ENCODE measurements around the gene RDH13.
"Not testable (repeated sequence)": the region's sequence is repeated elsewhere in the genome, so short reads cannot be mapped to it uniquely, and the experiment has no call there.

Gene RDH13

DNA sequence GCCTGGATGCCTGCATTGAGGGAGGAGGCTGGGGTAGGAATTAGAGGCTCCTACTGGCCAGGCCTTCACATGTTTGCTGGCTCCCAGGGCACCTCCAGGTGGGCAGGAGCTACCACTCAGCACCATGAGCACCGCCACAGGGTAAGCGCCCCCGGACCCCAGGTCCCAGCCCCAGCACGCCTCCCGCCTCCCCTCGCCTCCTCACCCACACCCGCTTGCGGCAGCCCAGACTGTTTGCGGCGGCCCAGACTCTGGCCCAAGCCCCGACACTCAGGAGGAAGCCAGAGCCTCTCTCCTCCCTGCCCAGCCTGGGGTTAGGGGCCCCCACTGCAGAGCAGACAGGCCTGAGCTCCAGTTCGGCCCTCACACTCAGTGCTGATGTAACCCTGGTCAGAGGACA is 13.4 kb upstream of the RDH13 start:
- DNase-seq (ENCODE audit: low read depth): no peak

DNA sequence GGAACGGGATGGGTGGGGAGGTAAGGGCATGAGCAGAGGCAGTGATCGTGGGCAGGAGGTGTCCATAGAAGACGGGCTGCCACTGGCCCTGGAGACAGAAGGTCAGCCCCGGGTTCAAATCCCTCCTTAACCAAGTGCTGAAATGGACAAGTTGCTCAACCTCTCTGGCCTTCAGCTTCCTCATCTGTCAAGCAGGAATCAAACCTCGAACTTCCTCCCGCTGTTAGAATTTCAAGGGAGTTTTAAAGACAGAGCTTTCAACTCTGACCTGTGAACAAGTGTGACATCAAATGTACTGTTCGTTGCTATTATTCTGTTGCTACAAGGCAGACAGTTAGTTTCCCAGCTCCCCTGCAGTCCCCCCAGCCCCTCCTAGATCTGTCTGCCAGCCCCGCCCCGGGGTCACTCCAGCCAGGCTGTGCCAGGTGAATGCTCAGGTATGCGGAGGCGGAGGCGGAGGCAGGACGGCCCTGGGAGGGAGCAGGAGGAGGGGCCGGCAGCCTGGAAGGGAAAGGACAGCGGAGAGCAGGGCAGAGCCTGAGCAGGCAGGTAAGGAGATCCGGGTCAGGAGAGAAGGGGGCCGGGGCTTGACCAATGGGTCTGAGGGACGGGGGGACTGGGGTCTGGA is 12.5 kb upstream of the RDH13 start, which contains the start of gene EPS8L1:
EPS8L1 (plus strand) TSS at position 499 of the 628 bp plus-strand sequence. CDS start 576 bp downstream, outside the sequence.
- DNase-seq (ENCODE audit: low read depth): no peak

DNA sequence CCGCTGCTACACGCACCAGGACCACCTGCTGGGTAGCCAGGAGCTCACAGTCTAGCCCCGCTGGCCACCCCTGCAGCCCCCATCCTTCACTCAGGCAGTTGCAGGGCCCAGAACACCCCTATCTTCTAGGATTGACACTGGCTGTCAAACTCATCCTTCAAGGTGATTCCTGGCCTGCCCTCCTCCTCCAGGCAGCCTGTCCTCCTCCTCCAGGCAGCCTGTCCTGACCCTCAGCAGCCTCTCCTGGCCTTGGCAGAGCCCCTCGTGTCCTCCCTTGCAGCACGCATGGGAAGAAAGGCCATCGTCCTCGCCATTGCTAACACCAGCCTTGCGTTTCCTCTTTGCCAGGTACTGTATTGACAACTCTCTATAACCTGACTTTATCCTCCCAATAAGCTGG is 9.0 kb upstream of the RDH13 start:
- no peak for DNase-seq (ENCODE audit: low read depth)

DNA sequence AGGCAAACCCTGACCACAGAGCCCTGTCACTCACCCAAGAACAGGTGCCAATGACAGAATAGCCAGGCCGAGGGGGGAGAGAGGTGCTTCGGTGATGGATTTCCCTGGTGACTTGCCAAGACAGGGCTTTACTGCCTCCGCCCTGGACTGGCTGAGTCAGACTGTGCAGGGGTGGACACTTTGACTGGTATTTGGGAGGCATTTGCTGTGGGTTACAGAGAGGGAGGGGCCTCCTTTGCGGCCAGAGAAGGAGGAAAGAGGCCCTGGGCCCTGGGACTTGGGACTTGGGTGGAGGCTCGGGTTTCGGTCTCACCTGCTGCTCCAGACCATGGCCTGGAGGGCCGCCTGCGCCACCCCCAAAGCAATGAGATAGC is 8.2 kb upstream of the RDH13 start:
- DNase-seq (ENCODE audit: low read depth): peak; percentile 64

DNA sequence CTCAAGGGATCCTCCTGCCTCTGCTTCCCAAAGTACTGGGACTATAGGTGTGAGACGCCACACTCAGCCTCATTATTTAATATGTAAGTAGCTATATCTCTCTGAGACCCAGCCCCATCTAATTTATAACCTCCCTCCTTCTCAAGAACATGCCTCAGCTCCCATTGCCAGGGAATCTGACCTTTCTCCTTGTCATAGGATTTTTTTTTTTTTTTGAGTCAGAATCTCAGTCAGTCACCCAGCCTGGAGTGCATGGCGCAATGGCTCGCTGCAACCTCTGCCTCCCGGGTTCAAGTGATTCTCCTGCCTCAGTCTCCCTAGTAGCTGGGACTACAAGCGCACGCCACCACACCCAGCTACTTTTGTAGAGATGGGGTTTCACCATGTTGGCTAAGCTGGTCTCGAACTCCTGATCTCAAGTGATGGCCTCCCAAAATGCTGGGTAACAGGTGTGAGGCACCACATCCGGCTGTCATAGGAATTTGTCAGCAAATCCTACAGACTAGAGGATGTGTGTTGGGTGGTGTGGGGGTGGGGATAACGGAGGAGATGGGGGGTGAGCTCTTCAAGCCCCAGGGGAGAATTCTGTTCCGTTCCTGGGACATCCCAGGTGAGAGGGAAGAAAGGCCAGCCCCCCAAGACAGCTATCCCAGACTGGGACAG is 7.6 kb upstream of the RDH13 start:
- DNase-seq (ENCODE audit: low read depth): no peak

DNA sequence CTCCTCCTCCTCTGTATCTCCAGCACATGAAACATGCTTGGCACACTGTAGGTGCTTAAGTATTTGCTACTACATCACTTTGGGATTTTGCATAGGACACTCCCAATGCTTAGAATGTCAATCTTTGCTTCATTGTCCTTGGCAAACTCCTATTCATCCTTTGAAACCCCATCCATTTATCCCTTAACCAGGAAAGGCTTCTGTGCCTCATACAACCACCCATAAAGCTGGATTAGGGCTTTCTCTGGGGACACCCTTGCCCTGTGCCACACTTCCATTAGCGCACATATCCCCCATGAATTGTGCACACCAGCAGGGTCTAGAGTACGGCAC is 6.9 kb upstream of the RDH13 start:
- no peak for DNase-seq (ENCODE audit: low read depth)

DNA sequence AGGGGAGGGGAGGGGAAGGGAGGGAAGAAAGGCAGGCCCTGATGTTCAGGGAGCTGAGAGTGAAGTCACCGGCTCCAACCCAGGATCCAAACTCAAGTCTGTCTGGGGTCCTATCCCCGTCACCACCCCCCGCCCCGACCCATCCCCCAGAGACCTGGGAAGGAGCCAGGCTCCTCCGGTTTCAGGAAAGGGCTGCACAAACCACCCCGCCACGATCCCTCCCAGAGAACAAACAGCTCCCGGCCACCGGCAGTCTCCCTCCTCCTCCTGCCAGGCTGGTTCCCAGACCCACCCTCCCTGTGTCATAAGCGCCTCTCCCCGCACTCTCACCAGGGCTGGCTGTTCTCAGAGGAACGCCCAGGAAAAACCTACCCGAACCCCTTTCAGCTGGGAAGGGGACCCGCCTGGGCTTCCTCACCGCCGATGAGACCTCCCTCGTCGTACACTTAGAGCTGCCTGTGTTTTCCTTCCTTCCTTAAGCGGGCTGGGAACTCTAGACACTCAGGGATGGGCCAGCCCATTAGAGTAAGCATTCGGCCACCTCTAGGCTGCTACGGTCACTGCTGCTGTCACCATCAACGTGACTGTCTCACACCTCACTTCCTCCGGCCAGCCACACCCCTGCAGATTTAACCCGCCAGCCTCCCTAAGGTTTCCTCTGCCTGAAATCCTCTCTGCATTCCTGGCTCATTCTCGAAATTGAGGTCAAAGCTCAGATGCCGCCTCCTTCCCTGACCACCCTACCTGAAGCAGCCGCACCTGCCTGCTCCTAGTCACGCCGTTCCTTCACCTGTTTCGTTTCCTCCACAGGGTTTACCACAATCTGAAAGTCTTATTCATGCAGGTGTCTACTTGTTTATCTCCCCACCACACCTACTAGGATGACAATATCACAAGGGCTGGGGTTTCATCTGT is 6.3 kb upstream of the RDH13 start:
- no peak for DNase-seq (ENCODE audit: low read depth)

DNA sequence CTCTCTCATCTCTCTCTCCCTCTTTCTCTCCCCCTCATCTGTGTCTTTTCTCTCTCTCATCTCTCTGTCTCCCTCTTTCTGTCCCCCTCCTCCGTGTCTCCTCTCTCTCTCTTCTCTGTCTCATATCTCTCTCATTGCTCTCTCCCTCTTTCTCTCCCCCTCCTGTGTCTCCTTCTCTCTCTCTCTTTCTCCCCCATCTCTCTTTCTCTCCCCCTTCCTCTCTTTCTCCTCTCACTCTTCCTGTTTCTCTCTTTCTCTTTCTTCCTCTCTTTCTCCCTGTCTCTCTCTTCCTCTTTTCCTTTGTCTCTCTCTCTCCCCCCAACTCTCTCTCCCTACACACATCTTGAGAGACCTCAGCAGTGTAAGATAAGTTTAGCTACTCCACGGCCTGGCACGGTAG is 4.9 kb upstream of the RDH13 start:
- no peak for DNase-seq (ENCODE audit: low read depth)

DNA sequence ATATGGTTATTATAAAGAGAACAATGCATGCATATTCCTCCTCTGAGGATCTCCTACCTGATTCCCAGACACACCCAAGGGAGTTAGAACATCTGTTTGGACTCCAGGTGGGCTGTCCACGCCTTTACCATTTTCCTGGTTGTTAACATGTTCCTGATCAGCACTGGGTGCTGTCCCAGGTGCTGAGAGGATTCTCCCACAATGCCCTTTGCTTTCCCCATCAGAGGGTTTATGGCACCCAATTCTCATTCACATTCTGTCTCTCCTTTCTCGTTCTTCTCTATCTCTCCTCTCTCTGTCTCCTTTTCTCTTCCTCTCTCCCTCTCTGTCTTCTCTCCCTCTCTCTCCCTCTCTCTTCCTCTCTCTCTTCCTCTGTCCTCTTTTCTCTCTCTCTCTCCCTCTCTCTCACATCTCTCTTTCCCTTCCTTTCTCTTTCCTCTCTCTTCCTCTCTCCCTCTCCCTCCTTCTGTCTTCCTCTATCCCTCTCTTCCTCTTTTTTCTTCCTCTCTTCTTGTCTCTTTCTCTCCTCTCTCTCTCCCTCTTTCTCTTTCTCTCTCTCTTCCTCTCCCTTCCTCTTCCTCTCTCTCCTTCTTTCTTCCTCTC is 3.3 kb upstream of the RDH13 start:
- no peak for DNase-seq (ENCODE audit: low read depth)

DNA sequence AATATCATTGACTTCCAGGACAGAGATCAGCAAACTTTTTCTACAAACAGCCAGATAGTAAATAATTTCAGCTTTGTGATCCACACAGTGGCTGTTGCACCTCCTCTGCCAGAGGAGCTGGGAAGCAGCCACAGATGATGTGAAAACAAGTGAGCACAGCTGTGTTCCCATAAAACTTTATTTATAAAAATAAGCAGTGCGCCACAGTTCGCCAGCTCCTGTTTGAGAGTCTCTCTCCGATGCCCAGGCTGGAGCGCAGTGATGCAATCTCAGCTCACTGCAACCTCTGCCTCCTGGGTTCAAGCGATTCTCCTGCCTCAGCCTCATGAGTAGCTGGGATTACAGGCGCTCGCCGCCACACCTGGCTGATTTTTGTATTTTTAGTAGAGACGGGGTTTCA is 2.6 kb upstream of the RDH13 start:
- not testable (repeated sequence) for DNase-seq (ENCODE audit: low read depth)

DNA sequence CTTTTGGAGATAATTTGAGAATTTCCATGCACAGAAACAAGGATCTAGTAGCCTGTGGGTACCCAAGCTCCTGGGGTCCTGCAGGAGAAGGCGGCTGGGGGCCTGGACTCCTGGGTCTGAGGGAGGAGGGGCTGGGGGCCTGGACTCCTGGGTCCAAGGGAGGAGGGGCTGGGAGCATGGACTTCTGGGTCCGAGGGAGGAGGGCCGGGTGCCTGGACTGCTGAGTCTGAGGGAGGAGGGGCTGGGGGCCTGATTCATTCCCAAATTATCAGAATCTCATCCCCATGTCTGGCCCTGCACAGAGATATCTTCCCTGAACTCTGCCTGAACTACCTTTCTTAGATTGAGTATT is 520 bp upstream of the RDH13 start:
- no peak for DNase-seq (ENCODE audit: low read depth)

DNA sequence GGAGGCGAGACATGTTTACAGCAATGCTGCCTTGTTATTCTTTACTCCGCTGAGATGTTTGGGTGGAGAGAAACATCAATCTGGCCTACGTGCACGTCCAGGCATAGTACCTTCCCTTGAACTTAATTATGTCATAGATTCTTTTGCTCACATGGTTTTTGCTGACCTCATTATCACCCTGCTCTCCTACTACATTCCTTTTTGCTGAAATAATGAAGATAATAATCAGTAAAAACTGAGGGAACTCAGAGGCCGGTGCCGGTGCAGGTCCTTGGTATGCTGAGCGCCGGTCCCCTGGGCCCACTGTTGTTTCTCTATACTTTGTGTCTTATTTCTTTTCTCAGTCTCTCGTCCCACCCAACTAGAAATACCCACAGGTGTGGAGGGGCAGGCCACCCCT is 2.7 kb downstream of the RDH13 start:
- DNase-seq (ENCODE audit: low read depth): not testable (repeated sequence)

DNA sequence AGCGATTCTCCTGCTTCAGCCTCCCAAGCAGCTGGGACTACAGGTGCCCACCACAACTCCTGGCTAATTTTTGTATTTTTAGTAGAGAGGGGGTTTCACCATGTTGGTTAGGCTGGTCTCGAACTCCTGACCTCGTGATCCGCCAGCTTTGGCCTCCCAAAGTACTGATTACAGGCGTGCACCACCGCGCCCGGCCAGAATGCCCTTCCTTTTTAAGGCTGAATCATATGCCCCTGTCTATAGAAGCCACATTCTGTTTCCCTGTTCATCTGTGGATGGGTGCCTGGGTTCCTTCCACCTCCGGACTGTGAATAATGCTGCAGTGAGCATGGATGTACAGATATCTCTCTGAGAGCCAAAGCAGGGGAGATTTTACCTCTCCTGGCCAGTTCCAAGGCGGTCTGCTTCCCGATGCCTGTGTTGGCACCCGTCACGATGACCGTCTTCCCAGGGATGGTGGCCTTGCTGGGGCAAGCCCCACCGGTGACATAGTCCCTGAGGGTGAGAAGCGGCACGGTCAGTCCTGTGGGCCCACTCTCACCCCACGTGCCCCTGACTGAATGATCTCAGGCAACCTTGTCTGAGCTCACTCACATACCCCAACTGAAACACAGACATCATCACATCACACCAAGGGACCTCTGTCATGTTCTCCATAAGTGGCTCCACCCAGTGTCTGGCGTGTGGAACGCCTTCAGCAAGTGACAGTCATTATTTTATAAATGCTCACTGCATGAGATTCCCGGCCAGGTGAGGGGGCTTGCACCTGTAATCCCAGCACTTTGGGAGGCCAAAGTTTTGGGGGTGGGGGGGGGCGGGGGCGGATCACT is 4.0 kb downstream of the RDH13 start:
- DNase-seq (ENCODE audit: low read depth): no peak

DNA sequence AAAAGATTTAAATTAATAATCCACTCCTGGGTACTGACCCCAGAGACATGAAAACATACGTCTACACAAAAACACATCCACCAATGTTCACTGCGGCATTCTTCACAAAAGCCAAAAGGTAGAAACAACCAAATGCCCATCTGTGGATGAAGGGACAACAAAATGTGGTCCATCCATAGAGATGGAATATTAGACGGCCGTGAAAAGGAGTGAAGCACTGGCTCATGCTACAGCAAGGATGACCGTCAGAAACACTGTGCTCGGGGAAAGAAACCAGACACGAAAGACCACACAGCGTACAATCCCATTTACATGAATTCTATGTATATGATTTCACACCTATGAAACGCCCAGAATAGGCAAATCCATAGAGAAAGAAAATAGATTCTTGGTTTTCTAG is 6.1 kb downstream of the RDH13 start:
- no peak for DNase-seq (ENCODE audit: low read depth)

DNA sequence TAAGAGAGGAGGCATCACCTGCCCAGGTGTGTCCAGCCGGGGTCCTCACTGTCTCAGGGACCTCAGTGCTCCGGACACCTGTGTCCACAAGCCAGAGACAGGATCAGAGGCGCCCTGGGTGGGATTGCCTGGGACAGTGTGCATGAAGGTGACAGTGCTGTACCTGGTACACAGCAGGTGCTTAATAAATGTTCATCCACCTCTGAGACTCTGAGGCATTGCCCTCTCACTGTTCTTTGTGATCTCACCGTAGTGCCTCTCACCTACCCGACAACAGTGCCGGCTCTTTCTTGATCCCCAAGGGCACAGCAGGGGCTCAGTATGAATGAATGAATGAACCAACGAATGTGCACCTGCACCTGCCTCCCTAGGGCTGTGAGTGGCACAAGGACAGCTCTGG is 9.2 kb downstream of the RDH13 start:
- DNase-seq (ENCODE audit: low read depth): no peak

DNA sequence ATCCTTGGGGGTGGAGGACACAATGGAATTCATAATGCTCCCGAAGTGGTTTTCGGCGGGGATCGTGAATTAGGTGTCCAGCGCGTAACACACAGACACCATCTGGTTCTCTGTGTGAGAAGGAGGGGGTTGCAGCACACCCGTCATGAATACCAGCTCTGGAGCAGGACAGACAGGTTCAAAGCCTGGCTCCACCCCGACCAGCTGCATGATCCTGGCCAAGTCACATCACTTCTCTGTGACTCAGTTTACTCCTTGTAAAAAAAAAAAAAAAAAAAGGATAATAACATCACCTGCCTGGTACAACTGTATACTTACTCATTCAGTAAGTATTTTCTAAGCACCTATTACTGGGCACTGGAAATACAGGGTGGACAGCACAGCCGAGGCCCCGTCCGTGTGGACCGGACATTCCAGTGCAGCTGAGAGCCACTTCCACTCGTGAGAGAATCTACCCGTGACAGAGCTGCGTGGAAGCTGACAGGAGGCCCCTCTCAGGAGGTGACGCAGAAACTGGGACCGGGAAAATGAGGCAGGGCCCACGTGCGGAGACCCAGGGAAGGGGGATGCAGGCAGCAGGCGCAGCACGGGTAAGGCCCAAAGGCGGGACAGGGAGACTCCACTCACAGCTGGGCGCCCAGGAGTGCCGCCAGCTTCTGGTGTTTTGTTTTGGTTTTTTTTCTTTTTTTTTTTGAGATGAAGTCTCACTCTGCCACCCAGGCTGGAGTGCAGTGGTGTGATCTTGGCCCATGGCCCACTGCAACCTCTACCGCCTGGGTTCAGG is 12.0 kb downstream of the RDH13 start:
- no peak for DNase-seq (ENCODE audit: low read depth)

DNA sequence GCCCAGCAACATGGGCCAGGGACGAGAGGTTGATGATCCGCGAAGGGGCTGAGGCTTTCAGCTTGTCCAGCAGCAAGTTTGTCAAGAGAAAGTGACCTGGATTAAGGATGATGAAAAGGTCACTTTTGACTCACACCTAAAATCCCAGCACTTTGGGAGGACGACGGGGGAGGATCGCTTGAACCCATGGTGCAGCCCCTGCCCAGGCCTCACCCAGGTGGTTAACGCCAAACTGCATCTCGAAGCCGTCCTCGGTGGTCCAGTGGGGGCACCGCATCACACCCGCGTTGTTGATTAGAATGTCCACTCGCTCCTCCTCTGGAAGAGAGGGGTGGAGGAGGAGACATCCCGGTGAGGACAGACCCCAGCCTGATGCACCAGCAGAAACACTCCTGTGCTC is 14.5 kb downstream of the RDH13 start:
- no peak for DNase-seq (ENCODE audit: low read depth)

DNA sequence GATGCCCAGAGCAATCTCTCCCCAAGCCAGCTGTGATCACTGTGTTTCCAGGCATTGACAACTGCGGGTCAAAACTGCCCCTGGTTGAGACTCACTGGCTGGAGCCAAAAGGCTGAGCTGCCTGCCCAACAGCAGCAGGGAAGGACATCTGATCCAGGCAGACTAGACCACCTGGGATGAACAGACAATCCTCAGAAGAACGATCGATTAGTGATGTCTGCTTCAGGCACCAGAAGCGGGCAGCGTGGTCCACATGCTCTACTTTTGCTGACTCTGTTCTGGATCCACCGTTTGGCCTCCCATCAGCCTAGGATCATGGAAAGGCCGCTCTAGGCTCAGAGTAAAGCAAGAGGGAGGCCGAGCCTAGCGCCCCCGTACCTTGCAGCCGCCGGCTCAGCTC is 15.0 kb downstream of the RDH13 start:
- no peak for DNase-seq (ENCODE audit: low read depth)

DNA sequence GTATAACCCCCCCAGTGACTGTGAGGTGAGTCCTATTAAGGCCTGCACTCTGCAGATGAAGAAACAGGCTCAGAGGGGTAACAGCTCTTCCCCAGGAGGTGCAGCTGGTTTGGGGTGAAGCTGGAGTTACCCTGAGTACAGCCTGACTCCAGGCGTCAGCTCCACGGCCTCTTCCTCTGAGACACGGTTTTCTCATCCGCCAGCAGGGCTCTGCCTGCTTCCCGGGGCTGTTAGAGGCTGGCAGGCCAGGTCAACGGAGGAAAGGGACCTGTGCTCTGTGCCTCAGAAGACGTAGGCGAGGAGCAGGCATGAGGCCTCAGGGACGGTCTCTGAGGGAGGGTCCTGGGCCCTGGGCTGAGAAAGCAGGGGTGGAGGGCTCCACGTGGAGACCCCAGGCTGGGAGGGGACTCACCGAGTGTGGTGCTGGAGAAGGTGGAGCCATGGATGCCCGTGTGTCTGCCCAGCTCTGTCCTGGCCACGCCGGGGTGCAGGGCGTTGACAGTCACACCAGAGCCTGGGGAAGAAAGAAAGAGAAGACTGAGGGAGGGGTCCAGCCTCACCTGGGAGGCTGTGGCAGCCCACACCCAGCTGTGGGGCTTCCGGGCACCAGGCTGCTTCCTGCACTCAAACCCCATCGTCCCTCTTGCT is 15.8 kb downstream of the RDH13 start:
- no peak for DNase-seq (ENCODE audit: low read depth)

Measured in fibroblast of the conjunctiva (primary cell).